ENCODE measurements around the gene SERTAD3.

GRCh38 chr19:40466219-40466984 is 22.3 kb upstream of the SERTAD3 start:
- TF ChIP-seq EZH2 (IDR thresholded peaks at IDR 0.05; ENCODE audit: insufficient read depth, poor library complexity, severe bottlenecking) (no peak), EZH2phosphoT487 (IDR thresholded peaks at IDR 0.05; ENCODE audit: insufficient read depth, low read depth) (no peak)

All from GM23248 (cell line).